SK-N-SH treated with all-trans-retinoic acid at 6 μM for 48 hours (cell line): ENCODE measurements around the gene FEV.

ENCODE experiments used
- ARNTL ChIP-seq: fragments of 450-650 bp; formaldehyde crosslinking; IDR thresholded peaks from 2 replicates; pipeline ENCODE4 v1.5.0; 2020; ENCODE audit warnings: low read depth, mild to moderate bottlenecking, moderate library complexity, borderline replicate concordance
- OSR1 ChIP-seq: fragments of 250-450 bp; sonication (Bioruptor Pico); IDR thresholded peaks from 2 replicates; pipeline ENCODE4 v1.8.0; 2022; ENCODE audit warnings: moderate library complexity, mild to moderate bottlenecking, inconsistent platforms
- PPARA ChIP-seq: fragments of 250-450 bp; sonication (Bioruptor Pico); IDR thresholded peaks from 2 replicates; pipeline ENCODE4 v1.5.0; 2020; ENCODE audit warnings: mild to moderate bottlenecking, borderline replicate concordance
- TCF4 ChIP-seq: fragments of 250-450 bp; sonication (Bioruptor Pico); IDR thresholded peaks from 2 replicates; pipeline ENCODE4 v1.8.0; 2021; ENCODE audit warnings: mild to moderate bottlenecking, moderate library complexity, borderline replicate concordance
- TOX ChIP-seq: fragments of 250-450 bp; sonication (Bioruptor Pico); IDR thresholded peaks from 2 replicates; pipeline ENCODE4 v1.8.0; 2021; ENCODE audit warnings: mild to moderate bottlenecking, moderate library complexity, borderline replicate concordance
- ZFP30 ChIP-seq: fragments of 450-650 bp; formaldehyde crosslinking; IDR thresholded peaks from 2 replicates; pipeline ENCODE4 v1.5.0; 2022; ENCODE audit warnings: mild to moderate bottlenecking, moderate library complexity
- ZNF70 ChIP-seq: fragments of 450-650 bp; formaldehyde crosslinking; IDR thresholded peaks from 2 replicates; pipeline ENCODE4 v1.5.0; 2020; ENCODE audit warnings: mild to moderate bottlenecking, moderate library complexity
- ZNF8 ChIP-seq: fragments of 450-650 bp; formaldehyde crosslinking; IDR thresholded peaks from 2 replicates; pipeline ENCODE4 v1.5.0; 2020; ENCODE audit warnings: mild to moderate bottlenecking, moderate library complexity
- TF ChIP-seq, protein P1 (sequence below): fragments of 250-450 bp; sonication (Bioruptor Pico); IDR thresholded peaks from 2 replicates; pipeline ENCODE4 v1.8.0; 2020; ENCODE audit warnings: mild to moderate bottlenecking, moderate library complexity, borderline replicate concordance
- TF ChIP-seq, protein P2 (sequence below): fragments of 250-450 bp; sonication (Bioruptor Pico); IDR thresholded peaks from 2 replicates; pipeline ENCODE4 v1.5.1; 2020; ENCODE audit warnings: low read depth, mild to moderate bottlenecking, moderate library complexity
- TF ChIP-seq, protein P3 (sequence below): fragments of 250-450 bp; sonication (Bioruptor Pico); IDR thresholded peaks from 2 replicates; pipeline ENCODE4 v1.8.0; 2021; ENCODE audit warnings: low read depth, mild to moderate bottlenecking, moderate library complexity, borderline replicate concordance

DNA sequence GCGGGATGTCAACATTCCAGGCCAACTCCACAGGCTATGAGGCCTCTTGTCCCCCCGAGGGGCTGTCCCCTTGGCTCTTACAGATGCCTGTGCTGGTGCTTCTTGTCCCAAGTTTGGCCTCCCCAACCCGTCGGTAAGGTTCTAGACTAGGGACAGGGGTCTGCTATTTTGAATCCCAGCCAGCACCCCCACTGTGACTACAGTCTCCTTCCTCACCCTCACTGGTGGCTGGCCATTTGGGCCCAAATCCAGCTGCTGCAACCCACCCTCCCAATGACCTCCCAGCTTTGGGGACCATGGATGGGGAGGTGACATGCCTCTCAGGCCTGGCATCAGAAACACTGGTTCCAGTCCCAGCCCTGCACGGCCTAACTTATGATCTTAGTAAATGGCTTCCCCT is 37.6 kb upstream of the FEV start:
- no peak for TF ChIP-seq ZNF70 (CRISPR knock-in tag)
- TF ChIP-seq, protein P1, sequence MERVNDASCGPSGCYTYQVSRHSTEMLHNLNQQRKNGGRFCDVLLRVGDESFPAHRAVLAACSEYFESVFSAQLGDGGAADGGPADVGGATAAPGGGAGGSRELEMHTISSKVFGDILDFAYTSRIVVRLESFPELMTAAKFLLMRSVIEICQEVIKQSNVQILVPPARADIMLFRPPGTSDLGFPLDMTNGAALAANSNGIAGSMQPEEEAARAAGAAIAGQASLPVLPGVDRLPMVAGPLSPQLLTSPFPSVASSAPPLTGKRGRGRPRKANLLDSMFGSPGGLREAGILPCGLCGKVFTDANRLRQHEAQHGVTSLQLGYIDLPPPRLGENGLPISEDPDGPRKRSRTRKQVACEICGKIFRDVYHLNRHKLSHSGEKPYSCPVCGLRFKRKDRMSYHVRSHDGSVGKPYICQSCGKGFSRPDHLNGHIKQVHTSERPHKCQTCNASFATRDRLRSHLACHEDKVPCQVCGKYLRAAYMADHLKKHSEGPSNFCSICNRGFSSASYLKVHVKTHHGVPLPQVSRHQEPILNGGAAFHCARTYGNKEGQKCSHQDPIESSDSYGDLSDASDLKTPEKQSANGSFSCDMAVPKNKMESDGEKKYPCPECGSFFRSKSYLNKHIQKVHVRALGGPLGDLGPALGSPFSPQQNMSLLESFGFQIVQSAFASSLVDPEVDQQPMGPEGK (CRISPR knock-in tag) = no peak
- TF ChIP-seq, protein P2, sequence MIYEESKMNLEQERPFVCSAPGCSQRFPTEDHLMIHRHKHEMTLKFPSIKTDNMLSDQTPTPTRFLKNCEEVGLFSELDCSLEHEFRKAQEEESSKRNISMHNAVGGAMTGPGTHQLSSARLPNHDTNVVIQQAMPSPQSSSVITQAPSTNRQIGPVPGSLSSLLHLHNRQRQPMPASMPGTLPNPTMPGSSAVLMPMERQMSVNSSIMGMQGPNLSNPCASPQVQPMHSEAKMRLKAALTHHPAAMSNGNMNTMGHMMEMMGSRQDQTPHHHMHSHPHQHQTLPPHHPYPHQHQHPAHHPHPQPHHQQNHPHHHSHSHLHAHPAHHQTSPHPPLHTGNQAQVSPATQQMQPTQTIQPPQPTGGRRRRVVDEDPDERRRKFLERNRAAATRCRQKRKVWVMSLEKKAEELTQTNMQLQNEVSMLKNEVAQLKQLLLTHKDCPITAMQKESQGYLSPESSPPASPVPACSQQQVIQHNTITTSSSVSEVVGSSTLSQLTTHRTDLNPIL = no peak
- no peak for TF ChIP-seq ZFP30 (CRISPR knock-in tag)
- TF ChIP-seq ZNF8 (CRISPR knock-in tag) = no peak
- TF ChIP-seq, protein P3, sequence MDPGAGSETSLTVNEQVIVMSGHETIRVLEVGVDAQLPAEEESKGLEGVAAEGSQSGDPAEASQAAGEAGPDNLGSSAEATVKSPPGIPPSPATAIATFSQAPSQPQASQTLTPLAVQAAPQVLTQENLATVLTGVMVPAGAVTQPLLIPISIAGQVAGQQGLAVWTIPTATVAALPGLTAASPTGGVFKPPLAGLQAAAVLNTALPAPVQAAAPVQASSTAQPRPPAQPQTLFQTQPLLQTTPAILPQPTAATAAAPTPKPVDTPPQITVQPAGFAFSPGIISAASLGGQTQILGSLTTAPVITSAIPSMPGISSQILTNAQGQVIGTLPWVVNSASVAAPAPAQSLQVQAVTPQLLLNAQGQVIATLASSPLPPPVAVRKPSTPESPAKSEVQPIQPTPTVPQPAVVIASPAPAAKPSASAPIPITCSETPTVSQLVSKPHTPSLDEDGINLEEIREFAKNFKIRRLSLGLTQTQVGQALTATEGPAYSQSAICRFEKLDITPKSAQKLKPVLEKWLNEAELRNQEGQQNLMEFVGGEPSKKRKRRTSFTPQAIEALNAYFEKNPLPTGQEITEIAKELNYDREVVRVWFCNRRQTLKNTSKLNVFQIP (CRISPR knock-in tag) = no peak
- no peak for TF ChIP-seq TCF4
- TF ChIP-seq TOX (CRISPR knock-in tag) = no peak
- no peak for TF ChIP-seq OSR1 (CRISPR knock-in tag)
- no peak for TF ChIP-seq PPARA (CRISPR knock-in tag)
- TF ChIP-seq ARNTL = no peak
